Measurements from ENCODE around the gene KRT74.

The KRT74 gene

DNA sequence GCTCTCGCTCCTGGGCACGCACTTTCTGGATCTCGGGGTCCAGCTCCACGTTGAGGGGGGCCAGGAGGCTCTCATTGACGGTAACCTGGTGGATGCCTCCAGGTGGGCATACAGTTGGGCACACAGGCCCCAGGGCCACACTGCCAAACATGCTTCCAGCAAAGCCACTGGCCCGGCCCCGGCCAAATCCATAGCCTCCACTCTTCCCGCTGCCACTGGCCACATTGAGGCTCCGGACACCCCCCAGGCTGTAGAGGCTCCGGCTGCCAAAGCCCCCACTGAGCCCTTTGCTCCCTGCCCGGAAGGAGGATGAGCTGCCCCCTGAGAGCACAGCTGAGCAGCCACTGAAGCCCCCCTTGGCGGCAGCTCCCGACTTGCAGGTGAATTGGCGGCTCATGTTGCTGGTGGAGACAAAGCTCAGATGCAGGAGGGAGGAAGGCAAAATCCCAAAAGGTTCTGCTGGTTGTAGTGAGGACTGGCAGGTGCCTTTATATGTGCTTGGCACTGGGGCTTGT, 20.9 kb downstream of the KRT74 start, which contains the start of gene KRT71:
KRT71 (minus strand) TSS at position 465 of the 515 bp plus-strand sequence; CDS start at position 397, 68 bp downstream.
- Mint-ChIP-seq H3K4me3 (no peak within 1 kb of the TSS), H3K9me3 (no peaks in the 10 kb centered on the region), H3K27me3 (peaks cover 48% of the 10 kb centered on the region), H3K36me3 (no peaks in the 10 kb centered on the region), H3K4me1 (peaks cover 3% of the 10 kb centered on the region), H3K27ac (no peak within 1 kb of the TSS)
- no peak for DNase-seq
- CTCF ChIA-PET = interaction anchor here (0.6 kb wide), 1 partner anchor 1099 kb away, joined by 3 read pairs; no protein-coding TSS in a partner anchor

DNA sequence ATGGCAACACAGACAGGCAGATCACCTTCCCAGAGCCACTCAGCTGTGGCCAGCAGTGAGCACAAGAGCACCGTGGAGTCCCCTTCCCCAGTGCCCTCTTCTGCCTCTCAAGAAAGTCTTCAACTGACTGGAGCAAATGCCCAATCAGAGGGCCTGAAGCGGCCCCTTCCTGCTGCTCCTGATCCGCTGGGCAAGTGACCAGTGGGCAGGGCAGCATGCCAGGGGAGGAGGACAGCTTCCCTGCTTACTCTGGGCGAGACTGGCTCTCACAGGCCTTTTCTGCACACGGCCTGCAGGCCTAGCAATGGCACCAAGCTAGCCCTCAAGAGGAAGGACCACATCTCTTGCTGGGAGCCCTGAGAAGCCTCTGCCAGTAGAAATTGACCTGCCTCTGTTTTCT, 21.6 kb downstream of the KRT74 start:
- DNase-seq = no peak
- no peak overlapping the region for H3K4me3 Mint-ChIP-seq
- CTCF ChIA-PET = interaction anchor here (0.6 kb wide), 1 partner anchor 1099 kb away, joined by 3 read pairs; no protein-coding TSS in a partner anchor
- no peaks in the 10 kb centered on the region for H3K9me3 Mint-ChIP-seq
- H3K27me3 Mint-ChIP-seq = peaks cover 44% of the 10 kb centered on the region
- H3K4me1 Mint-ChIP-seq = no peaks in the 10 kb centered on the region
- no peaks in the 10 kb centered on the region for H3K36me3 Mint-ChIP-seq
- H3K27ac Mint-ChIP-seq = no peak overlapping the region

DNA sequence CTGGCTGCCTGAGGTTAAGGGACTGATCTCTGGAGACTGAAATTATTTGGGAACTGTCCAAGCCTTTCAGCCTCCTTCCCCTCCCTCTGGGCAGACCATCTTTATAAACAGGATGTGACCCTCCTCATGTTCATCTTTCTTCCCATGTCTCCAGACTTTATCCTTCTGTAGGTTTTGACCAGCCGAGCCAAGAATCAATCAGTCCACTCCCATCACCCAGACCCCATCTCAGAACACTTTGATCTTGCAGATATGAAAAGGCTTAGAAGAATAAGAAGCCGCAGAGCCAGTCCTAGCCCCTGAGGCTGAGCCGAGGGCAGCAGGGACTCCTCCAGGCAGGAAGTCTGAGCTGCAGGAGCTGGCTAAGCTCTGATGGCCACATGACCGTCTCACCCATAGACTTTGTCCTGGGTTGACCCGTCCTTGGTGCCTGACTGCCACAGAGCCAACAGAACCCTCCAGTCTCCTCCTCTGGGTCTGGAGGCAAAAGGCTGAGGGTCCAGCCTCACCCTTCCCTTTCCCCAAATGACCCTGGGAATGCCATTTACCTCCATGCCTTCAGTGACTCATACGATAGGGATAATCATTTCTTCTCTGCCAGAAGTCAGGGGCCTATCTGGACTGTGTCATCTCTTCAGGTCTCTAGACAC, 22.3 kb downstream of the KRT74 start:
- H3K4me1 Mint-ChIP-seq = no peaks in the 10 kb centered on the region

DNA sequence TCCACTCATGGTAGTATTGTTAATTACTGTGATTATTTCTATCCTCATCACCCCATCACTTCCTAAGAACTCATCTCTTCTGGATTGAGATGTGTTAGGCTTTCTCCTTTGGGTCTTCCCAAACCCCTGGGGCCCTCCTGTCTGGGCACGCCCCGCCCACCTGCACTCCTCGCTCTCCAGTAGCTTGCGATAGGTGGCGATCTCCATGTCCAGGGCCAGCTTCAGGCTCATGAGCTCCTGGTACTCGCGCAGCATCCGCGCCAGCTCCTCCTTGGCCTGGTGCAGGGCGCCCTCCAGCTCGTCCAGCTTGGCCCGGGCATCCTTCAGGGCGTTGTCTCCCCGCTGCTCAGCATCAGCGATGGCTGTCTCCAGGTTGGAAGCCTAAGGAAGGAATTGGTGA, 27.5 kb downstream of the KRT74 start:
- DNase-seq = no peak
- H3K4me3 Mint-ChIP-seq = no peak overlapping the region
- no peak overlapping the region for H3K27ac Mint-ChIP-seq
- H3K4me1 Mint-ChIP-seq = peaks cover 4% of the 10 kb centered on the region
- H3K27me3 Mint-ChIP-seq = peaks cover 16% of the 10 kb centered on the region
- H3K36me3 Mint-ChIP-seq = no peaks in the 10 kb centered on the region
- H3K9me3 Mint-ChIP-seq = no peaks in the 10 kb centered on the region
- CTCF ChIA-PET = interaction anchor here (1.4 kb wide), 1 partner anchor 391 kb away, joined by 4 read pairs; no protein-coding TSS in a partner anchor

More for the DNA sequence above, 22.3 kb downstream of the KRT74 start:
- Mint-ChIP-seq H3K27ac (no peak overlapping the region), H3K4me3 (no peak overlapping the region), H3K27me3 (peaks cover 42% of the 10 kb centered on the region), H3K36me3 (no peaks in the 10 kb centered on the region), H3K9me3 (no peaks in the 10 kb centered on the region)
- CTCF ChIA-PET = interaction anchor here (1.0 kb wide), 1 partner anchor 329 kb away, joined by 3 read pairs; no protein-coding TSS in a partner anchor
- DNase-seq = no peak

DNA sequence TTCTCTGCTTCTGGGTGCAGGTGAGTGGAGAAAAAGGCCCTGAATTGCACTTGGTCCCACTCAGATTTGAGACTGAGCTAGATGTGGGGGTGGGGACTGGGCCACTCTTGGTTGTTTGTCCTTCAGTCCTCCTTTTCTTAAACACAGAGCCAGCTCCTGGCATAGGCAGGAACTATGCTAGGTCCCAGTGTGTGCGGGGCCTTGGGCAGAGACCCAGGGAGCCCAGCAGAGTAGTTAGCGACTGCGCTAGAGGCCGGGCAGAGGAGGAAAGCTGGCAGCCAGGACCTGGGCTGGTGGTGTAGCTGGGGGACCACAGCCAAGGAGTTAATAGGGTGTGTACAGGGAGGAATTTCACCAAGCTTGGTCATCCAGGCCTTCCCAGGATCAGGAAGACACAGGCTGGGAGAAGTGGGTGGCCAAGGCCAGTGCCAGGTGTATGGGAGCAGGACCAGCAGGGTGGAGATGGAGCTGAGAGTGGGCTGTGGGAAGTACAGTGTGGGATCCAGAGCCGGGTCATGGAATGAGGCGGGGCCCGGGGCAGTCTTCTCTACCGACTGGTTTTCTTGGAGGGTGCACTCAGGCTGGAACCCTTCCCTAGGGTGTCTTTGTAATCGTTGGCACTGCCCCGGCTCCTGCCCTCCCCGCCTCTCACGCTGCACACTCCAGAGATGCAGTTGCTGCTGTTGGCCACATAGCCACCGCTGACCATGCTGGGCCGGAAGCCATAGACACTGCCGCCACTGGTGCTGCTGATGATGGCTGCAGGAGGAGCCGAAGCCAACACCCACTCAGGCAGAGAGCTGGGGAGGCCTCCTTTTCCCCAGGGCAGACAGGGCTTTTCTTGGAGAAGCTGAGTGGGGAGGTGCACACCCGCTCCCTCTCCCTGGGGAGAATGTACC, 29.4 kb downstream of the KRT74 start:
- Mint-ChIP-seq H3K36me3 (no peaks in the 10 kb centered on the region), H3K27ac (no peak overlapping the region), H3K4me3 (no peak overlapping the region), H3K27me3 (peaks cover 17% of the 10 kb centered on the region), H3K4me1 (peaks cover 4% of the 10 kb centered on the region), H3K9me3 (no peaks in the 10 kb centered on the region)
- CTCF ChIA-PET = interaction anchor here (1.5 kb wide), 1 partner anchor 334 kb away, joined by 3 read pairs; no protein-coding TSS in a partner anchor
- DNase-seq = no peak

DNA sequence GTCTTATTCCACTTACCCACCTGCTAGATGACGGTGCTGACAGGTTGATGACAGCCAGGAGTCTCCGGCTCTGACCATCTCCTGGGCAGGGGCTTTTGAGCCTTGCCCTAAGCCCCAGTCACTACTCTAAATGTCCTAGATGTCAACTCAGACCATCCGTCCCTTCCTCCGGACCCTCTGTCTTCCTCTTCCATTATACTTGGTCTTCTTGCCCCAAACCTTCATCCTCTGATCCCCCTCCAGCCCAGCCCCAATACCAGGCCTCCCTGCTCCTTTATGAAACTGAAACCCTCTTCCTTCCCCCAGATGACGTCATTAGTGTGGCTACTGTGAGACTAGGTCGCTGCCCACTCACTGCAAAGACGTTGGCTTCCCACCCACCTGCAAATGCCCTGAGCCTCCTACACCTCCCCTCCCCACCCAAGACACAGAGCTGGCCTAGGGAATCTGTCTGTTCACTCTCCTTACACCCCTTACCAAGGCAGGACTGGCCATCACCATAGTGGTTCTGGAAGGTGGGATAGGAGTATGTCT, 30.8 kb downstream of the KRT74 start:
- H3K36me3 Mint-ChIP-seq = no peaks in the 10 kb centered on the region
- H3K4me1 Mint-ChIP-seq = peaks cover 4% of the 10 kb centered on the region
- no peaks in the 10 kb centered on the region for H3K9me3 Mint-ChIP-seq
- DNase-seq = no peak
- no peak overlapping the region for H3K4me3 Mint-ChIP-seq
- H3K27ac Mint-ChIP-seq = no peak overlapping the region
- peaks cover 24% of the 10 kb centered on the region for H3K27me3 Mint-ChIP-seq
- CTCF ChIA-PET = no interaction called here

DNA sequence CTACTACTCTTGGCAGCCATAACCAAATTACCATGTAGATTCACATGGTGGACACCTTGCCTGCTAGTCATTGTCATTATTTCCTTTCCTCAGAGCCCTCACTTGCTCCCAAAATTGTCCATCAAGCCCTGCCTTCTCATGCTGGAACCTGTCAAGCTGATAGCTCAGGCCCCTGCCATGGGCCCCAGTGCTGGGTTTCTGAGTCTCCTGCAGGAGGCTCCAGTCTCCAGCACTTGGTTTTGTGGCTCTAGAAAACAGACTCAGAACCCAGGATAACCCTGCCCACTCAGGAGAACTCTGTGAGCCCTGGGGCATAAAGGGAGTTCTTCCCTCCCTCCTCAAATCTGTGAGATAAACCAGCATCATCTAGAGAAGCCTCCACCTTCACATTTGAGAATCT, 31.5 kb downstream of the KRT74 start:
- no peak for DNase-seq
- H3K36me3 Mint-ChIP-seq = no peaks in the 10 kb centered on the region
- H3K27me3 Mint-ChIP-seq = peaks cover 29% of the 10 kb centered on the region
- H3K4me3 Mint-ChIP-seq = no peak overlapping the region
- peaks cover 4% of the 10 kb centered on the region for H3K4me1 Mint-ChIP-seq
- no peaks in the 10 kb centered on the region for H3K9me3 Mint-ChIP-seq
- no peak overlapping the region for H3K27ac Mint-ChIP-seq
- CTCF ChIA-PET = interaction anchor here (0.6 kb wide), 1 partner anchor 338 kb away, joined by 3 read pairs; no protein-coding TSS in a partner anchor

DNA sequence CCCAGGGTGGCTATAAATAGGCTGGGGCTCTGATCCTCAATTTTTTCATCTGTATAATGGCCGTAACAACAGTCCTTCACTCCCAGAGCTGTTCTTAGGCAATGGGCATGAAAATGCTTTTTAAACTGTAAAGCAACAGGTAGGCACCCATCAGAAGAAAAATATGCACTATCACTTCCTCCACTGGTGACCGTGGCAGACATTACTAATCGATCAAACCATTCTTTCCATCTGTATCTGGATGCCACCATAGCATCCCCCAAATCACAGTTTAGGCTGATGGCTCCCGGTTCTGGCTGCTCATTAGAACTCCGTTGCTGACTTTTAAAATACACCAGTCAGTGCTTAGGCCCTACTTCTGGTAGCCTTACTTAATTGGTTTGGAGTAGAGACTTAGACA, 31.9 kb downstream of the KRT74 start:
- no peak for DNase-seq
- Mint-ChIP-seq H3K27me3 (peaks cover 33% of the 10 kb centered on the region), H3K4me1 (peaks cover 4% of the 10 kb centered on the region), H3K36me3 (no peaks in the 10 kb centered on the region), H3K27ac (no peak overlapping the region), H3K4me3 (no peak overlapping the region), H3K9me3 (no peaks in the 10 kb centered on the region)
- CTCF ChIA-PET = interaction anchor here (0.6 to 1.0 kb wide), 2 partner anchors 329 to 338 kb away, joined by 3 read pairs; no protein-coding TSS in a partner anchor

DNA sequence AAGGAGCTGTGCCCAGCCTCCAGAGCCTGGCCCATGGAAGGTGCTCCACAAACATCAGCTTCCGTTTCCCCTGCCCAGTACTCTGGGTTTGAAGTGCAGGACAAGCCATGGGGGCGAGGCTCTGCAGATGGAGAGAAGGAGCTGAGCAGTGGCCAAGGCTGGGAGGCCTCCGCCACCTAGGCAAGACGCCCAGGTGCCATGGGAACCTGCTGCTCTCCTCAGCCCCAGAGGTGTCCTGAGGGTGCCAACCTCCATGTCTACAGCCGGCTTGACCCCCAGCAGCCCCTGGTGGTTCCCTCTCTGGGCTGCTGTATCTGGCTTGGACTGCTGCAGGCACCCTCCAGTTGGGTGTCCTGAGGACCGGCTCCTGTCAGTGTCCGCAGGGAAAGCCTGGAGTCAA, 33.1 kb downstream of the KRT74 start:
- Mint-ChIP-seq H3K27me3 (peaks cover 33% of the 10 kb centered on the region), H3K9me3 (no peaks in the 10 kb centered on the region), H3K4me3 (no peak overlapping the region), H3K36me3 (no peaks in the 10 kb centered on the region), H3K4me1 (peaks cover 4% of the 10 kb centered on the region), H3K27ac (no peak overlapping the region)
- no peak for DNase-seq
- CTCF ChIA-PET = interaction anchor here (0.8 kb wide), 1 partner anchor 168 kb away, joined by 3 read pairs; no protein-coding TSS in a partner anchor

DNA sequence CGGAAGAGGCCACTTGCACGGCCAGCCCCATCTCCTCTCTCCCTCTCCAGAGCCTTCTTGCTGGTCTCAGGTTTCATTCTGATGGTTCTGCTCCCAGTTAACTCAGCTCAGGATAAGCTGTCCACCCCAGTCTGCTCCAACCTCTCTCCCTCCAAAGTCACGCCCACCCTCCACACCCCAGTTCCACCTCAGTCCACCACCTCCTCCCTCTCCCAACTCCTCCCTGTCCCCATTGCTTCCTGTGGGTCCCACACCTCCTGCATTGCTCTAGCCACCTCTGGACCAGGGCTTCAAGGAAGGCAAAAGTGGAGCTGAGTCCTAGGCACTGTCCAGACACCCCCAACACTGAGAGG, 33.8 kb downstream of the KRT74 start:
- Mint-ChIP-seq H3K4me1 (peaks cover 4% of the 10 kb centered on the region), H3K36me3 (no peaks in the 10 kb centered on the region), H3K4me3 (no peak overlapping the region), H3K27ac (no peak overlapping the region), H3K27me3 (peaks cover 28% of the 10 kb centered on the region), H3K9me3 (no peaks in the 10 kb centered on the region)
- no peak for DNase-seq
- CTCF ChIA-PET = interaction anchor here (1.5 kb wide), 1 partner anchor 178 kb away, joined by 3 read pairs; no protein-coding TSS in a partner anchor

DNA sequence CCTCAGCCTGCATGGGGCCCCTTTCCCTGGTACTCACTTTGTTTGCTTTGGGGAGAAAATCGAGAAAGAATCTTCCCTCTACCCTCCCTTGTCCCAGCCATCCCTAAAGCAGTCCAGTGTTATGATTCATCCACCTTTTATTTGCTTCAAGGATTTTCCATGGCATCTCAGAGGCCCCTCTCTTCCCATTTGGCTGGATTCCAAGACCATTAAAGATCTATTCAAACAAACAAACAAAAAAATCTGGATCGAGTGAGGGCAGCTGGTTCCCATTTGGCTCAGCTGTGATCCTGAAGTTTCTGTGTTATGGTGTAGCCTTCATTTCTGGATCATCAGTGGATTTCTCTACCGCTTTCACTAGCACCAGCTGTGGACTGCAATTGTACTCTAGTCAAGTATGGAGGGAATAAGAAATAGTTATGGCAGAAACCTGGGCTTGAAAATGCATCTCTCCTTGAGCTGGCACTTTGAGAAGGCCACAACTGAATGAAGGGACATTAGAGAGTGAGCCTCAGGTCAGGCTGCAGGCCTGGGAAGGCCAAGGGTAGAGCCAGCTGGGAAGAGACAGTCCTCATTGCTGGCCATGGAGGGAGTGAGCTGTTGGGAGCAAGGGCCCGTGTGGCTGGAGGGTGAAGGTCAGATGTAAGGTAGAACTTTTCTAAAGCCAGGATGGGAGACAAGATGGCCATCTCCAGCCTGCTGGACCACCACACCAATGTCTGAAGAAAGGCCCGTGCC, 34.4 kb downstream of the KRT74 start:
- Mint-ChIP-seq H3K9me3 (no peaks in the 10 kb centered on the region), H3K4me1 (peaks cover 4% of the 10 kb centered on the region), H3K4me3 (no peak overlapping the region), H3K27me3 (peaks cover 27% of the 10 kb centered on the region), H3K27ac (no peak overlapping the region), H3K36me3 (no peaks in the 10 kb centered on the region)
- no peak for DNase-seq
- CTCF ChIA-PET = interaction anchor here (1.5 kb wide), 1 partner anchor 177 kb away, joined by 3 read pairs; no protein-coding TSS in a partner anchor

DNA sequence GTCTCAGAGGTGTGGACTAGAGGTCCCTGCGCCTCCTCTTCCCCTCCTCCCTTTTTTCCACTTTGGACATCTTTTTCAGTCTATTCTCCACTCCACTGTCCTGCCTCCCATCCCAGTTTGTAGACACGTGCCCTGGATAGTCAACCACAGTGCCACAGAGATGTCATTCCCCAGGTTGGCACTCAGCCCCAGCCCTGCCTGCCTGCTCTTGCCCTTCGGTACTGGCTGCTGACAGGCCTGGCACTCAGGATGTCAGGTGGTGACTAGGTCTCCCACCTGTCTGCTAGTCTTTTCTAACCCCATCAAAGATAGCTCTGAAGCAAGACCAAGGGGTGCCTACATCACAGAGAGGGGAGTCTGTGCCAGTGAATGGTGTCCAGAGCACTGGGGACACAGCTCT, 36.5 kb downstream of the KRT74 start:
- no peak overlapping the region for H3K4me3 Mint-ChIP-seq
- no peaks in the 10 kb centered on the region for H3K4me1 Mint-ChIP-seq
- CTCF ChIA-PET = no interaction called here

DNA sequence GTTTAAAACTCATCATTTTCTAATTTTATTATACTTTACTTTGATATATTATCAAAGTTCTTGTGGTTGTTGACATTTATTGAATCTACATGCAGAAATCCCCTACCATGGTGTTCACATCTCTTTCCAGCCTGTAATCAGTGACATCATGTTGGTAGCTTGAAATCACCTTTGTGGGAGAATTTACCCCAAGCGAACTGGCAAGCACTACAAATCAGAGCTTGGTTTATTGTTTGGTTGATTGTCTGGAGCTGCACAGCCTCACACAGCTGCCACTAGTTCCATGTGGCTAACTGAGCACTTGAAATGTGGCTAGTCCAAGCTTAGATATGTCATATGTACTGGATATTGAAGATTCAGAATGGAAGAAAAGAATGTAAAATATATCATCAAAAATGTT, 38.1 kb downstream of the KRT74 start:
- Mint-ChIP-seq H3K27ac (no peak overlapping the region), H3K4me1 (no peaks in the 10 kb centered on the region), H3K27me3 (peaks cover 28% of the 10 kb centered on the region), H3K4me3 (no peak overlapping the region), H3K36me3 (no peaks in the 10 kb centered on the region), H3K9me3 (no peaks in the 10 kb centered on the region)
- no peak for DNase-seq
- CTCF ChIA-PET = interaction anchor here (1.6 kb wide), 1 partner anchor 345 kb away, joined by 8 read pairs; no protein-coding TSS in a partner anchor

More for the DNA sequence above, 36.5 kb downstream of the KRT74 start:
- peaks cover 28% of the 10 kb centered on the region for H3K27me3 Mint-ChIP-seq
- H3K36me3 Mint-ChIP-seq = no peaks in the 10 kb centered on the region
- no peak overlapping the region for H3K27ac Mint-ChIP-seq
- H3K9me3 Mint-ChIP-seq = no peaks in the 10 kb centered on the region
- DNase-seq = no peak
